Kidney epithelial cell (primary cell): ENCODE measurements around the gene PHTF2. TPM values are rescaled to one million over a fixed set of nuclear protein-coding genes. Genes with fewer than 3 reads are reported as not detected.

Experiments
- DNase-seq: peaks from one replicate; pipeline ENCODE4 v3.0.0-alpha.2; 2010; ENCODE audit warnings: low read depth
- H3K27me3 ChIP-seq: 2 replicates; pipeline ENCODE4 v1.6.0; 2011; ENCODE audit warnings: low read length; ENCODE audit not compliant: control insufficient read depth, insufficient read depth
- H3K36me3 ChIP-seq: 2 replicates; pipeline ENCODE4 v1.5.1; 2011; ENCODE audit warnings: low read length; ENCODE audit not compliant: control insufficient read depth, insufficient read depth
- H3K4me3 ChIP-seq: 2 replicates; pipeline ENCODE4 v1.5.1; 2011; ENCODE audit warnings: low read depth, mild to moderate bottlenecking, control low read depth, low read length
- total RNA-seq: library from RNA; depleted of rRNA; stranded (reverse); fragments of >200 nt; gene quantifications from 2 replicates; pipeline ENCODE4 v1.2.3, GENCODE V29; 2015
- TF ChIP-seq, protein P1 (sequence below): IDR thresholded peaks from 2 replicates; pipeline ENCODE4 v1.5.1; 2011; ENCODE audit warnings: mild to moderate bottlenecking, moderate library complexity, low read length, control low read depth, inconsistent platforms; ENCODE audit not compliant: insufficient read depth, poor library complexity, severe bottlenecking

The PHTF2 gene
- total RNA-seq, 1 donor from 2014 or later = 7.3 TPM

DNA sequence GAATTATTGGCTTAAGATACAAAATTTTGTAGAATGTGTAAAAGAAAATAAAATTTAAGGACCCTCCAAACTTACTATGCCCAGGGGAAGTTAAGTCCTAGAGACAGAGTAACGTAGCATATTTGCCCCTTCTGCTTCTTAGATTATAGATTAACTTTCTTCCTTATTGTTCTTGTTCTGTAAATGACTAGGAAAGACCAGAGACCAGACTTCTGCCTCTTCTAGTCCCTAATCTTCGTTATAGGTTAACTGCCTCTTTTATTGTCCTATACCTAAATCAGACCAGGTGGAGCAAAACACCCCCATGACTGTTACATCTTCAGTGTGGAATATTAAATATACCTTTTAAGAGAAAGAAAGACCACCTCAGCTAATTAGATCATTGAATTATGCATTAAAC lies 160.5 kb downstream of the PHTF2 start:
- Histone ChIP-seq H3K36me3 (no peaks in the 10 kb centered on the region), H3K27me3 (no peaks in the 10 kb centered on the region), H3K4me3 (no peak overlapping the region)
- TF ChIP-seq, protein P1, sequence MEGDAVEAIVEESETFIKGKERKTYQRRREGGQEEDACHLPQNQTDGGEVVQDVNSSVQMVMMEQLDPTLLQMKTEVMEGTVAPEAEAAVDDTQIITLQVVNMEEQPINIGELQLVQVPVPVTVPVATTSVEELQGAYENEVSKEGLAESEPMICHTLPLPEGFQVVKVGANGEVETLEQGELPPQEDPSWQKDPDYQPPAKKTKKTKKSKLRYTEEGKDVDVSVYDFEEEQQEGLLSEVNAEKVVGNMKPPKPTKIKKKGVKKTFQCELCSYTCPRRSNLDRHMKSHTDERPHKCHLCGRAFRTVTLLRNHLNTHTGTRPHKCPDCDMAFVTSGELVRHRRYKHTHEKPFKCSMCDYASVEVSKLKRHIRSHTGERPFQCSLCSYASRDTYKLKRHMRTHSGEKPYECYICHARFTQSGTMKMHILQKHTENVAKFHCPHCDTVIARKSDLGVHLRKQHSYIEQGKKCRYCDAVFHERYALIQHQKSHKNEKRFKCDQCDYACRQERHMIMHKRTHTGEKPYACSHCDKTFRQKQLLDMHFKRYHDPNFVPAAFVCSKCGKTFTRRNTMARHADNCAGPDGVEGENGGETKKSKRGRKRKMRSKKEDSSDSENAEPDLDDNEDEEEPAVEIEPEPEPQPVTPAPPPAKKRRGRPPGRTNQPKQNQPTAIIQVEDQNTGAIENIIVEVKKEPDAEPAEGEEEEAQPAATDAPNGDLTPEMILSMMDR = no peak
- no peak for DNase-seq

GRCh38 chr7:77960336-77960735 lies 161.8 kb downstream of the PHTF2 start:
- Histone ChIP-seq H3K36me3 (no peaks in the 10 kb centered on the region), H3K27me3 (no peaks in the 10 kb centered on the region), H3K4me3 (no peak overlapping the region)
- TF ChIP-seq, protein P1 = no peak
- no peak for DNase-seq

DNA sequence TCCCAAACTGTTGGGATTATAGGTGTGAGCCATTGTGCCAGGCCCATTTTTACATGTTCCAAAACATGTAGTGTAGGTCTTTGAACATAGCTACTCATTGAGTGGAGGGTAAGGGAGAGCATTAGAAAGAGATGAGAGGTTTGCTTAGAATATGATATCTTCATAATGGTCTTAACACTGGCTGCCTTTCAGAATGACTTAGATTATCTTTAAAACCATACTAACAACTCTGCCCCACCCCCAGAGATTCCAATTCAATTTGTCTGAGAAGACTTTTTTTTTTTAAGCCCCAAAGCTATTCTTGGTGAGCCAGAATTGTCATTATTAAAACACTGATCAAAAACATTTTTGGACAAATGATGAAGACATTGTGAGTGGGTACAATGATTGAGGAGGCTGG lies 168.9 kb downstream of the PHTF2 start:
- TF ChIP-seq, protein P1 = no peak
- H3K36me3 ChIP-seq = no peaks in the 10 kb centered on the region
- DNase-seq = no peak
- H3K27me3 ChIP-seq = no peaks in the 10 kb centered on the region
- H3K4me3 ChIP-seq = no peak overlapping the region

- TF ChIP-seq, protein P1 = no peak
- Histone ChIP-seq H3K36me3 (no peaks in the 10 kb centered on the region), H3K4me3 (no peak overlapping the region), H3K27me3 (no peaks in the 10 kb centered on the region)
- DNase-seq = no peak
These were observed 173.2 kb downstream of the PHTF2 start for GRCh38 chr7:77971726-77972125.

DNA sequence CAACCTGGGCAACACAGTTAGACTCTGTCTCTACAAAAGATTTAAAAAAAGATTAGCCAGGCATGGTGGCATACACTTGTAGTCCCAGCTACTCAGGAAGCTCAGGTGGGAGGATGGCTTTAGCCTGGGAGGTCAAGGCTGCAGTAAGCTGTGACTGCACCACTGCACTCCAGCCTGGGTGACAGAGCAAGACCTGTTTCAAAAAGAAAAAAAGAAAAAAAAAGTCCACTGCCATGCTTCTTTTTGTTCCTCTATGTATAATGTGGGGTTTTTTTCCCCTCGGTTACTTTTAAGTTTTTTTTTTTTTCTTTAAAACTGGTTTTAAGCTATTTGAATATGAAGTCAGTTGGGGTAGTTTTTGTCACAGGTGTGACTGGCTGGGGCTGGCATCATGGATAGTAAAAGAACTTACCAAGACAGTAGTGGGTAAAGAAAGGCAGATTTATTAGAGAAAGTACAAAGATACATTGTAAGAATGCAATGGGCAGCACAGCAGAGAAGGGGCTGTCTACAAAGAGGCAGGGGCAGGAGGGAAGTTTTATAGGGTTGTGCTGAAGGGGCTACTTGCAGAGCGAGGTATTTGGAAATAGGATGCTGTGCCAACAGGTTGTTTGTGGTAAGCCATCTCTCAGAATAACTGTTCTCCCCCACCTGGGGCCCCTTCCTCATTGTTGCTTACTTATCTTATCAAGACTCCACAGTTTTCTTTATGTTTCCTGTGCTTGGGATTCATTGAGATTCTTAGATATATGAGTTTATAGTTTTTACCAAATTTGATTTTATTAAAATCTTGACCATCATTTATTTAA lies 177.3 kb downstream of the PHTF2 start:
- DNase-seq = no peak
- Histone ChIP-seq H3K4me3 (no peak overlapping the region), H3K36me3 (no peaks in the 10 kb centered on the region), H3K27me3 (no peaks in the 10 kb centered on the region)
- TF ChIP-seq, protein P1 = no peak

DNA sequence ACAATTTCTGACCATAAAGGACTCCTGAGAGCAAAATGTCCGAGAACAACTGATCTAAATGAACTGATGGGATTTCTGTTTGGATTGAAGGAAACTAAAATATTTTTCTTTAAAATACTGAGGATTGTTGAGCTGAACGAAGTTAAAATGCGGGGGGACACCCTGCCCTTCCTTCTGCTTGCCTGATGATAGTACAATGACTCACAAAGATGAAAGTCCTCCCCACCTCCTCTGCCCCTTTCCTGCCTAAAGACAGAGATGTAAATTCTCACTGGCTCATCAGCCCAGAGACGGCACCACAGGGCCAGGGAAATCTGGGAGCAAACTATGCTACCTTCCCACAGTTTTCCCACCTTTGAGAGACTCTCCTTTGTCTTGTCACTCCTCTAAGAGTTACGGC lies 180.6 kb downstream of the PHTF2 start:
- Histone ChIP-seq H3K36me3 (no peaks in the 10 kb centered on the region), H3K4me3 (no peak overlapping the region), H3K27me3 (no peaks in the 10 kb centered on the region)
- no peak for DNase-seq
- TF ChIP-seq, protein P1 = no peak
